NOMO-1 treated with dmso at 0.1 percent for 144 hours (cell line): ENCODE data around the gene TOP1.
"Not testable (repeated sequence)": the region's sequence is repeated elsewhere in the genome, so short reads cannot be mapped to it uniquely, and the experiment has no call there.

Source experiments
- DNase-seq: peaks from one replicate; lab custom pipeline; 2025; ENCODE audit not compliant: unreplicated experiment; lab: John Stamatoyannopoulos, UW

Gene TOP1

GRCh38 chr20:41126719-41127118 lies 98.1 kb downstream of the TOP1 start:
- DNase-seq, result no peak

GRCh38 chr20:41128317-41128716 lies 99.7 kb downstream of the TOP1 start:
- not testable (repeated sequence) for DNase-seq

- DNase-seq, result no peak
Measured at GRCh38 chr20:41131594-41132387, 103.2 kb downstream of the TOP1 start.

- not testable (repeated sequence) for DNase-seq
Measured at GRCh38 chr20:41132388-41132775, 103.8 kb downstream of the TOP1 start.

GRCh38 chr20:41133709-41134361 lies 105.2 kb downstream of the TOP1 start:
- DNase-seq, result no peak

- DNase-seq, result no peak
Measured at GRCh38 chr20:41134362-41135186, 106.0 kb downstream of the TOP1 start.

GRCh38 chr20:41135187-41135887 lies 106.7 kb downstream of the TOP1 start:
- no peak for DNase-seq

- no peak for DNase-seq
Measured at GRCh38 chr20:41135888-41136679, 107.5 kb downstream of the TOP1 start.

- peak; percentile 66 for DNase-seq
Measured at GRCh38 chr20:41136680-41137613, 108.3 kb downstream of the TOP1 start, which contains the start of gene PLCG1. PLCG1 (plus strand) TSS chr20:41137543; CDS start chr20:41137642, 99 bp downstream.

GRCh38 chr20:41137614-41138474 lies 109.2 kb downstream of the TOP1 start:
- peak; percentile 58 for DNase-seq

GRCh38 chr20:41138475-41139226 lies 110.0 kb downstream of the TOP1 start:
- no peak for DNase-seq

- DNase-seq, result no peak
Measured at GRCh38 chr20:41139227-41140093, 110.8 kb downstream of the TOP1 start.

GRCh38 chr20:41140226-41141133 lies 111.9 kb downstream of the TOP1 start:
- no peak for DNase-seq

GRCh38 chr20:41141153-41141815 lies 112.7 kb downstream of the TOP1 start:
- no peak for DNase-seq

- DNase-seq, result no peak
Measured at GRCh38 chr20:41142245-41142644, 113.6 kb downstream of the TOP1 start.
